Activated naive CD8-positive, alpha-beta T cell treated with anti-CD3 and anti-CD28 coated beads, Interleukin-2, amount 10 ng/mL, durations not matched to agents 7 days and 5 days (primary cell): ENCODE results near the gene HNRNPLL. TPM values are rescaled to one million over a fixed set of nuclear protein-coding genes. Genes with fewer than 3 reads are reported as not detected.
A peak's percentile ranks its signal among the peaks of the same experiment; 100 is the strongest.

ENCODE experiments used
- ATAC-seq: fragments of 150-1000 bp; cut with Tn5 transposase; one replicate; pipeline ENCODE4 v1.10.0; 2021; ENCODE audit warnings: low read depth, moderate library complexity
- POLR2A ChIA-PET: fragments of 350-600 bp; sonication (Branson Sonifier 250); formaldehyde crosslinking; loops from one replicate; lab custom pipeline; 2021; ENCODE audit warnings: antibody characterized with exemption; lab: Charles Lee
- DNase-seq: peaks from one replicate; pipeline ENCODE4 v3.0.0; 2021
- H3K27ac Mint-ChIP-seq: one replicate; pipeline ENCODE4 v1.8.0; 2022; ENCODE audit warnings: mild to moderate bottlenecking, mixed read lengths
- H3K27me3 Mint-ChIP-seq: one replicate; pipeline ENCODE4 v1.8.0; 2022; ENCODE audit warnings: mild to moderate bottlenecking, moderate library complexity, mixed read lengths
- H3K36me3 Mint-ChIP-seq: one replicate; pipeline ENCODE4 v1.8.0; 2021; ENCODE audit warnings: mild to moderate bottlenecking, mixed read lengths
- H3K4me1 Mint-ChIP-seq: one replicate; pipeline ENCODE4 v1.8.0; 2021; ENCODE audit warnings: mixed read lengths
- H3K4me3 Mint-ChIP-seq: one replicate; pipeline ENCODE4 v1.8.0; 2022; ENCODE audit warnings: mild to moderate bottlenecking, moderate library complexity, mixed read lengths
- H3K9me3 Mint-ChIP-seq: one replicate; pipeline ENCODE4 v1.8.0; 2021; ENCODE audit warnings: mixed read lengths
- total RNA-seq, 2 experiments: library from RNA; stranded (reverse); gene quantifications; one replicate each; pipeline ENCODE4 v1.2.3, GENCODE V29; 2021

HNRNPLL gene
- total RNA-seq, 2 experiments from 2014 or later: 50.5 to 63.0 TPM

- Mint-ChIP-seq H3K4me1 (peaks cover 5% of the 10 kb centered on the region), H3K9me3 (no peaks in the 10 kb centered on the region), H3K4me3 (no peak overlapping the region), H3K27ac (no peak overlapping the region), H3K27me3 (no peaks in the 10 kb centered on the region), H3K36me3 (peaks cover 3% of the 10 kb centered on the region)
- DNase-seq (no peak), ATAC-seq (no peak)
- POLR2A ChIA-PET: interaction anchor here (1.6 kb wide), 1 partner anchor 173 kb away, joined by 5 read pairs; the partner anchor contains the start of gene SRSF7
These were observed 23.9 kb downstream of the HNRNPLL start for GRCh38 chr2:38578832-38579231.

GRCh38 chr2:38574278-38574677, 28.4 kb downstream of the HNRNPLL start:
- H3K4me3 Mint-ChIP-seq: no peak overlapping the region
- H3K36me3 Mint-ChIP-seq: peaks cover 11% of the 10 kb centered on the region
- DNase-seq (no peak), ATAC-seq (no peak)
- peaks cover 5% of the 10 kb centered on the region for H3K4me1 Mint-ChIP-seq
- no peak overlapping the region for H3K27ac Mint-ChIP-seq
- POLR2A ChIA-PET: interaction anchor here (0.6 to 1.2 kb wide), 2 partner anchors 26 to 177 kb away, joined by 3 to 5 read pairs; partner anchors contain the start of gene SRSF7
- no peaks in the 10 kb centered on the region for H3K9me3 Mint-ChIP-seq
- no peaks in the 10 kb centered on the region for H3K27me3 Mint-ChIP-seq

DNA sequence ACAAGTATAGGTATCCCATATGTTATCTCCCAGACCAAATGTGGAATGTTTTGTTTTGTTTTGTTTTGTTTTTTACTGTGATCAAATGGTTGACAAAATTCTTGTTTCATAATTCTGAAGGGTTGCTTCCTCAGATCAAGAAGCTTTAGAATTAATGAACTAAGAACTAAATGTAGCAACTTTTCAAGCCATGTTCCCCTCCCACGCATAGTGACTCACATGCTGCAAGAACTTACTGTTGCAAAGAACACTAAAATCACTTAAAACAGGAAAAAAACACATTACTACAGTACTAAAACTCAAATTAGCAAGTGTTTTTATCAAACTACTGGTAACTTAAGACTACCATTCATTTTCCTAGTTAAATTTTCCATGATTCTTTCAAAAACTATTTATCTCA, 30.6 kb downstream of the HNRNPLL start:
- no peaks in the 10 kb centered on the region for H3K27me3 Mint-ChIP-seq
- ATAC-seq (no peak), DNase-seq (no peak)
- no peaks in the 10 kb centered on the region for H3K4me1 Mint-ChIP-seq
- POLR2A ChIA-PET: no interaction called here
- H3K9me3 Mint-ChIP-seq: no peaks in the 10 kb centered on the region
- H3K27ac Mint-ChIP-seq: no peak overlapping the region
- H3K4me3 Mint-ChIP-seq: no peak overlapping the region
- peaks cover 11% of the 10 kb centered on the region for H3K36me3 Mint-ChIP-seq

- no peaks in the 10 kb centered on the region for H3K9me3 Mint-ChIP-seq
- no peak for ATAC-seq
- H3K36me3 Mint-ChIP-seq: peaks cover 11% of the 10 kb centered on the region
- H3K27me3 Mint-ChIP-seq: no peaks in the 10 kb centered on the region
- no peak overlapping the region for H3K27ac Mint-ChIP-seq
- H3K4me3 Mint-ChIP-seq: no peak overlapping the region
- DNase-seq: no peak
- POLR2A ChIA-PET: no interaction called here
- no peaks in the 10 kb centered on the region for H3K4me1 Mint-ChIP-seq
These were observed 31.5 kb downstream of the HNRNPLL start for GRCh38 chr2:38571193-38571592.

DNA sequence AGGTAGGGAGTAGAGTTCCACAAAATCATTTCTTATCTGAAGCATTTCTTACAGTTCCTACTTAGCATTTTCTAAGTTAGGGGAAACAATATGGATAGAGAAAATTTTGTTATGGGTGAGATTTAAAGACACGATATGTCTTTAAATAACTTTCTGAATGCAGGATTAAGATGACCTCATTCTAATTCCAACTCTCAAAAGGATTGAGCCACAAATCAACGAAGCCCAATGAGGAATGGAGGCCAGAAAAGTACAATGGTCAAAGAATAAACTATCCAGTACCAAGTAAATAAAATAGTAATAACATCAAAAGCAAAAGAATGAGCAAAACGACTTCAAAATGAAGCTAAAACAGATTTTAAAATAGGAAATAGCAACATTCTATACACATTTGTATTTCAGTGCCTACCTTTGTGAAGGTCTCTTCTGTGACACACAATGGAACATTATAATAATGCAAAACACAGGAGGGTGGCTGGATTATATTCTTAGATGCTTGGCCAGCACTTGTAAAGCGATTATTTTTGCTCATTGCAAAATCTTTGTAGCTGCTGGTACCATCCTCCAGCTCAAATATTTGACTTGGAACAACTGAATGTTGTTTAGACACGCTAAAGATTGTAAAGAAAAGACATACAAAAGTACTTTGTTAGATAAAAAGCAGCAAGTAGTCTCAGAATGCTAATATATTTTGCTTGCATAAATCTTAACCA, 33.8 kb downstream of the HNRNPLL start:
- no peaks in the 10 kb centered on the region for H3K9me3 Mint-ChIP-seq
- POLR2A ChIA-PET: no interaction called here
- H3K36me3 Mint-ChIP-seq: peaks cover 14% of the 10 kb centered on the region
- H3K4me3 Mint-ChIP-seq: no peak overlapping the region
- ATAC-seq (no peak), DNase-seq (no peak)
- H3K27ac Mint-ChIP-seq: no peak overlapping the region
- H3K4me1 Mint-ChIP-seq: no peaks in the 10 kb centered on the region
- H3K27me3 Mint-ChIP-seq: no peaks in the 10 kb centered on the region

- Mint-ChIP-seq H3K9me3 (no peaks in the 10 kb centered on the region), H3K4me3 (no peak overlapping the region), H3K4me1 (no peaks in the 10 kb centered on the region), H3K27me3 (no peaks in the 10 kb centered on the region), H3K36me3 (peaks cover 14% of the 10 kb centered on the region), H3K27ac (no peak overlapping the region)
- POLR2A ChIA-PET: no interaction called here
- ATAC-seq (no peak), DNase-seq (no peak)
These were observed 37.4 kb downstream of the HNRNPLL start for GRCh38 chr2:38565333-38565732.

GRCh38 chr2:38561691-38562090, 41.0 kb downstream of the HNRNPLL start:
- H3K27me3 Mint-ChIP-seq: no peaks in the 10 kb centered on the region
- H3K4me1 Mint-ChIP-seq: no peaks in the 10 kb centered on the region
- H3K27ac Mint-ChIP-seq: no peak overlapping the region
- DNase-seq: no peak
- H3K4me3 Mint-ChIP-seq: no peak overlapping the region
- peaks cover 15% of the 10 kb centered on the region for H3K36me3 Mint-ChIP-seq
- POLR2A ChIA-PET: no interaction called here
- ATAC-seq: no peak
- no peaks in the 10 kb centered on the region for H3K9me3 Mint-ChIP-seq

GRCh38 chr2:38560092-38560491, 42.6 kb downstream of the HNRNPLL start:
- POLR2A ChIA-PET: no interaction called here
- DNase-seq (no peak), ATAC-seq (no peak)
- Mint-ChIP-seq H3K27me3 (no peaks in the 10 kb centered on the region), H3K4me3 (no peak overlapping the region), H3K36me3 (peaks cover 12% of the 10 kb centered on the region), H3K9me3 (no peaks in the 10 kb centered on the region), H3K4me1 (no peaks in the 10 kb centered on the region), H3K27ac (no peak overlapping the region)

- Mint-ChIP-seq H3K4me3 (no peak overlapping the region), H3K36me3 (peaks cover 12% of the 10 kb centered on the region), H3K9me3 (no peaks in the 10 kb centered on the region), H3K27me3 (no peaks in the 10 kb centered on the region), H3K27ac (no peak overlapping the region), H3K4me1 (no peaks in the 10 kb centered on the region)
- DNase-seq (no peak), ATAC-seq (no peak)
- POLR2A ChIA-PET: no interaction called here
These were observed 44.7 kb downstream of the HNRNPLL start for GRCh38 chr2:38557981-38558380.

GRCh38 chr2:38557217-38557616, 45.5 kb downstream of the HNRNPLL start:
- no peaks in the 10 kb centered on the region for H3K4me1 Mint-ChIP-seq
- DNase-seq (no peak), ATAC-seq (no peak)
- H3K36me3 Mint-ChIP-seq: peaks cover 12% of the 10 kb centered on the region
- H3K9me3 Mint-ChIP-seq: no peaks in the 10 kb centered on the region
- no peak overlapping the region for H3K4me3 Mint-ChIP-seq
- POLR2A ChIA-PET: no interaction called here
- no peaks in the 10 kb centered on the region for H3K27me3 Mint-ChIP-seq
- no peak overlapping the region for H3K27ac Mint-ChIP-seq

- Mint-ChIP-seq H3K27ac (no peak overlapping the region), H3K4me1 (no peaks in the 10 kb centered on the region), H3K36me3 (peaks cover 8% of the 10 kb centered on the region), H3K4me3 (no peak overlapping the region), H3K9me3 (no peaks in the 10 kb centered on the region), H3K27me3 (no peaks in the 10 kb centered on the region)
- POLR2A ChIA-PET: interaction anchor here (0.5 to 0.6 kb wide), 2 partner anchors 11 to 25 kb away, joined by 4 to 7 read pairs; no protein-coding TSS in a partner anchor
- no peak for ATAC-seq
- DNase-seq: no peak
These were observed 46.5 kb downstream of the HNRNPLL start for GRCh38 chr2:38556006-38556801.

DNA sequence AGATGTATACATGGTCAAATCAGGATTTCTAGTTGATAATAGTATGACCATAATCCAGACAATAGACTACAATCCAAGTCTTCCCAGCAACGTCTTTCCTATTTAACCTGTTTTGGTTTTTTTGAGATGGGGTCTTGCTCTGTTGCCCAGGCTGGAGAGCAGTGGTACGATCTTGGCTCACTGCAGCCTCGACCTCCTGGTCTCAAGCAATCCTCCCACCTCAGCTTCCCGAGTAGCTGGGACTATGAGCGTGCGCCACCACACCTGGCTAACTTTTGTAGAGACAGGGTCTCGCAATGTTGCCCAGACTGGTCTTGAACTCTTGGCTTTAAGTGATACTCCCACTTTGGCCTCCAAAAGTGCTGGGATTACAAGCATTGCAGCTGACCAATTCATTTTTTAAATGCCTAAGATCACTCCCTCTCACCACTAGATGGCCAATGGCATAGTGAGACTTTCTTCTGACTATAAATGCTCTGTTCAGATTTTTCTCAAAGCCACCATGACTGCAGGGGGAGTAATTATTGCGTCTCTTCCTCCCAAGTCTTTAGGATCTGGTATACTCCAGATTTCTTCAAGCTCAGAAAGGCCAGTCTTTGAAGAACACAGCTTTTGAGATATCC, 47.6 kb downstream of the HNRNPLL start:
- POLR2A ChIA-PET: interaction anchor here (0.6 kb wide), 1 partner anchor 98 kb away, joined by 3 read pairs; no protein-coding TSS in a partner anchor
- ATAC-seq (peak; percentile 26), DNase-seq (no peak)
- Mint-ChIP-seq H3K4me1 (no peaks in the 10 kb centered on the region), H3K36me3 (peaks cover 5% of the 10 kb centered on the region), H3K9me3 (no peaks in the 10 kb centered on the region), H3K4me3 (no peak overlapping the region), H3K27me3 (no peaks in the 10 kb centered on the region), H3K27ac (no peak overlapping the region)

DNA sequence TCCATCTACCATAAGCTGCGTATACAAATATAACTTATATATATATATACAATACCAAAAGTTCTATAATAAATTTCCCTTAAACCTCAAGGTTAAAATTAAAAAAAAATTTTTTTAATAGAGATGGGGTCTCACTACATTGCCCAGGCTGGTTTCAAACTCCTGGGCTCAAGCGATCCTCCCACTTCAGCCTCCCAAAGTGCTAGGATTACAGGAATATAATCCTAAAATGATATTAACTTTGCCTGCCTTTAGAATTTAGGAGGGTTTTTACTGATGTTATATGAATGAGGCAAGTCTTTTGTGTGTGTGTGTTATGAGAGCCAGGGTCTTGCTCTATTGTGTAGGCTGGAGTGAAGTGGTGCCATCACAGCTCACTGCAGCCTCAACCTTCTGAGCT, 49.2 kb downstream of the HNRNPLL start:
- DNase-seq: no peak
- Mint-ChIP-seq H3K4me3 (no peak overlapping the region), H3K27ac (no peak overlapping the region), H3K27me3 (no peaks in the 10 kb centered on the region), H3K9me3 (no peaks in the 10 kb centered on the region), H3K36me3 (peaks cover 3% of the 10 kb centered on the region), H3K4me1 (peaks cover 4% of the 10 kb centered on the region)
- POLR2A ChIA-PET: no interaction called here
- no peak for ATAC-seq
